NOMO-1 treated with dmso at 0.1 percent for 144 hours (cell line): Measurements from ENCODE around the gene CENPV.
"Not testable (repeated sequence)": the region's sequence is repeated elsewhere in the genome, so short reads cannot be mapped to it uniquely, and the experiment has no call there.

Experiments
- DNase-seq: peaks from one replicate; lab custom pipeline; 2025; ENCODE audit not compliant: unreplicated experiment; lab: John Stamatoyannopoulos, UW

The CENPV gene

GRCh38 chr17:16353317-16354174 lies at the start of gene CENPV:
Gene CENPV, minus strand, starts transcription at chr17:16353469. Its CDS starts 33 bp downstream, at chr17:16353436.
- peak; percentile 28 for DNase-seq

GRCh38 chr17:16398270-16399267 lies 45.3 kb upstream of the CENPV start:
- DNase-seq = no peak

- DNase-seq = not testable (repeated sequence)
These were observed 43.4 kb upstream of the CENPV start for GRCh38 chr17:16396693-16397092.

- DNase-seq = not testable (repeated sequence)
These were observed 42.6 kb upstream of the CENPV start for GRCh38 chr17:16395887-16396286.

- not testable (repeated sequence) for DNase-seq
These were observed 39.2 kb upstream of the CENPV start for GRCh38 chr17:16392491-16392890.

- no peak for DNase-seq
These were observed 38.2 kb upstream of the CENPV start for GRCh38 chr17:16391451-16391850.

- DNase-seq = not testable (repeated sequence)
These were observed 32.8 kb upstream of the CENPV start for GRCh38 chr17:16386126-16386507.

GRCh38 chr17:16384557-16384956 lies 31.3 kb upstream of the CENPV start:
- no peak for DNase-seq

GRCh38 chr17:16383772-16384287 lies 30.6 kb upstream of the CENPV start:
- no peak for DNase-seq

GRCh38 chr17:16383216-16383615 lies 29.9 kb upstream of the CENPV start:
- DNase-seq = no peak

- no peak for DNase-seq
These were observed 28.2 kb upstream of the CENPV start for GRCh38 chr17:16381496-16381820.

- DNase-seq = peak; percentile 92
These were observed 27.6 kb upstream of the CENPV start, which contains the start of gene UBB for GRCh38 chr17:16380640-16381495. Gene UBB, plus strand, starts transcription at chr17:16381091. Its CDS starts 817 bp downstream, at chr17:16381908.

GRCh38 chr17:16379654-16380053 lies 26.4 kb upstream of the CENPV start:
- DNase-seq = no peak

- no peak for DNase-seq
These were observed 25.5 kb upstream of the CENPV start for GRCh38 chr17:16378636-16379282.

GRCh38 chr17:16377941-16378341 lies 24.7 kb upstream of the CENPV start:
- DNase-seq = no peak

- DNase-seq = no peak
These were observed 21.1 kb upstream of the CENPV start for GRCh38 chr17:16374146-16374938.

- DNase-seq = no peak
These were observed 18.5 kb upstream of the CENPV start for GRCh38 chr17:16371742-16372141.

- DNase-seq = no peak
These were observed 11.4 kb upstream of the CENPV start for GRCh38 chr17:16364625-16365024.
